GM10248 (cell line): Measurements from ENCODE around the gene ASB15.
"Not testable (repeated sequence)": the region's sequence is repeated elsewhere in the genome, so short reads cannot be mapped to it uniquely, and the experiment has no call there.

Source experiments
- CTCF ChIA-PET: fragments of 300-600 bp; sonication (Branson Sonifier 250); formaldehyde crosslinking; extraction: SDS; loops from one replicate; lab custom pipeline; 2021; ENCODE audit warnings: antibody characterized with exemption; lab: Yijun Ruan, JAX
- POLR2A ChIA-PET: fragments of 350-650 bp; sonication (Branson Sonifier 250); formaldehyde crosslinking; extraction: SDS; loops from one replicate; lab custom pipeline; 2020; ENCODE audit warnings: antibody characterized with exemption; lab: Yijun Ruan, JAX
- DNase-seq: peaks from one replicate; pipeline ENCODE4 v3.0.0; 2012; ENCODE audit errors: extremely low spot score
- TF ChIP-seq, protein P1 (sequence below): IDR thresholded peaks from 2 replicates; pipeline ENCODE4 v1.5.1; 2012; ENCODE audit warnings: mild to moderate bottlenecking, low read depth; ENCODE audit errors: extremely low read depth, missing control alignments, control extremely low read depth

Gene ASB15

DNA sequence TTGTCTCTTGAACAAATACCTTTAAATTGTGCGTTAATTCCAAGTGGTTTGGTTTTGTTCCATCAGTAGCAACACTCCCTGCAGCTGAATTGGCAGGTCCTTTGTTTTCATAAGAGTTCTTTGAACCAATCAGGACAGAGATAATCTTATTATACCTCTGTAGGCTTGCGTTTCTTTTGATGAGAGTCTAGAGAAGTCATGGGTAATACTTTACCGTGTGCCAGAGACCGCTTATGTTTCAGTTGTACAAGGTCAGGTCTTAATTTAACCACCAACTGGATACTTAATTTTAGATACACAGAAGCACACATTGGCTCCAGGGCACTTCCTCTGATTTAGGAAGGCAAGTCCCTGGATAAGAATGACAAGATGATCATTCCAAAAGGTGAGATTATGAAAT, at the start of gene ASB15:
Gene ASB15 (plus strand): TSS at position 292 of the 400 bp plus-strand sequence. CDS start 12,682 bp downstream, outside the sequence.
- ChIA-PET POLR2A (no interaction called here), CTCF (interaction anchor here (1.4 kb wide), 1 partner anchor 36 kb away, joined by 3 read pairs; no protein-coding TSS in a partner anchor)
- no peak for DNase-seq
- TF ChIP-seq, protein P1, sequence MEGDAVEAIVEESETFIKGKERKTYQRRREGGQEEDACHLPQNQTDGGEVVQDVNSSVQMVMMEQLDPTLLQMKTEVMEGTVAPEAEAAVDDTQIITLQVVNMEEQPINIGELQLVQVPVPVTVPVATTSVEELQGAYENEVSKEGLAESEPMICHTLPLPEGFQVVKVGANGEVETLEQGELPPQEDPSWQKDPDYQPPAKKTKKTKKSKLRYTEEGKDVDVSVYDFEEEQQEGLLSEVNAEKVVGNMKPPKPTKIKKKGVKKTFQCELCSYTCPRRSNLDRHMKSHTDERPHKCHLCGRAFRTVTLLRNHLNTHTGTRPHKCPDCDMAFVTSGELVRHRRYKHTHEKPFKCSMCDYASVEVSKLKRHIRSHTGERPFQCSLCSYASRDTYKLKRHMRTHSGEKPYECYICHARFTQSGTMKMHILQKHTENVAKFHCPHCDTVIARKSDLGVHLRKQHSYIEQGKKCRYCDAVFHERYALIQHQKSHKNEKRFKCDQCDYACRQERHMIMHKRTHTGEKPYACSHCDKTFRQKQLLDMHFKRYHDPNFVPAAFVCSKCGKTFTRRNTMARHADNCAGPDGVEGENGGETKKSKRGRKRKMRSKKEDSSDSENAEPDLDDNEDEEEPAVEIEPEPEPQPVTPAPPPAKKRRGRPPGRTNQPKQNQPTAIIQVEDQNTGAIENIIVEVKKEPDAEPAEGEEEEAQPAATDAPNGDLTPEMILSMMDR: no peak

DNA sequence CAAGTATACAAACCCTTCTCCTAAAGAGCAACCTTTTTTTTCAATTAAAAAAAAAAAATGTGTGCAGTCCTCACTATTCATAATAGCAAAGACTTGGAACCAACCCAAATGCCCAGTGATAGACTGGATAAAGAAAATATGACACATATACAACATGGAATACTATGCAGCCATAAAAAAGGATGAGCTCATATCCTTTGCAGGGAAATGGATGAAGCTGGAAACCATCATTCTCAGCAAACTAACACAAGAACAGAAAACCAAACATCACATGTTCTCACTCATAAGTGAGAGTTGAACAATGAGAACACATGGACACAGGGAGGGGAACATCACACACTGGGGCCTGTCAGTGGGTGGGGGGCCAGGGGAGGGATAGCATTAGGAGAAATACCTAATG, 49.5 kb upstream of the ASB15 start:
- DNase-seq, CTCF ChIA-PET: not testable (repeated sequence)
- POLR2A ChIA-PET: interaction anchor here (0.9 kb wide), 1 partner anchor 8 kb away, joined by 3 read pairs; no protein-coding TSS in a partner anchor

DNA sequence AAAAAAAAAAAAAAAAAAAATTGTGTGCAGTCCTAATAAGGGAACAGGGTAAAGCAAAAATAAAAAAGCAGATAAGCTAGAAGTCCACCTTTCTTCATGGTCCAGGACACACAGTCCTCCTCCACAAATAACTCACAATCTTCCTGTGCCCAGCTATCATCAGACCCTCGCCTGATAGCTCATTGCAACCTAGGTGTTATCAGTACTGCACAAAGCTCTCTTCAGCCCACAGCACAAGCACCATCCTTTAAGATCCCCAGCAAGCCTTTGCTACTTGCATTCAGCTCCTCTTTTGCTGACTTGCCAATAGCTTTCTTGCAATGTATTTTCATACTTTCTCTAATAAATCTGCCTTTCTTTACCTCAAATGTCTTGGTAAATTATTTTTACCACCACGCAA, 49.0 kb upstream of the ASB15 start:
- no peak for DNase-seq
- ChIA-PET POLR2A (interaction anchor here (0.9 kb wide), 1 partner anchor 8 kb away, joined by 3 read pairs; no protein-coding TSS in a partner anchor), CTCF (interaction anchor here (2.0 kb wide), 1 partner anchor 58 kb away, joined by 7 read pairs; no protein-coding TSS in a partner anchor)
- TF ChIP-seq, protein P1: no peak

DNA sequence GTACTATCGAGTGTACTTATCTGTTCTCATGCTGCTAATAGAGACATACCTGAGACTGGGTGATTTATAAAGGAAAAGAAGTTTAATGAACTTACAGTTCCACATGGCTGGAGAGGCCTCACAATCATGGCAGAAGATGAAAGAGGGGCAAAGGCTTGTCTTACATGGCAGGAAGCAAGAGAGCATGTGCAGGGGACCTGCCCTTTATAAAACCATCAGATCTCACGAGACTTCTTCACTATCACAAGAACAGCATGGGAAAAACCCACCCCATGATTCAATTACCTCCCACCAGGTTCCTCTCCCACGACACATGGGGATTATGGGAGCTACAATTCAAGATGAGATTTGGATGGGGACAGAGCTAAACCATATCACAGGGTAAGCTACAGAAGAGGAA, 48.5 kb upstream of the ASB15 start:
- POLR2A ChIA-PET: interaction anchor here (0.9 kb wide), 1 partner anchor 9 kb away, joined by 3 read pairs; no protein-coding TSS in a partner anchor
- CTCF ChIA-PET: interaction anchor here (0.9 to 2.0 kb wide), 2 partner anchors 8 to 59 kb away, joined by 3 to 7 read pairs; no protein-coding TSS in a partner anchor
- DNase-seq: no peak
- TF ChIP-seq, protein P1: no peak

DNA sequence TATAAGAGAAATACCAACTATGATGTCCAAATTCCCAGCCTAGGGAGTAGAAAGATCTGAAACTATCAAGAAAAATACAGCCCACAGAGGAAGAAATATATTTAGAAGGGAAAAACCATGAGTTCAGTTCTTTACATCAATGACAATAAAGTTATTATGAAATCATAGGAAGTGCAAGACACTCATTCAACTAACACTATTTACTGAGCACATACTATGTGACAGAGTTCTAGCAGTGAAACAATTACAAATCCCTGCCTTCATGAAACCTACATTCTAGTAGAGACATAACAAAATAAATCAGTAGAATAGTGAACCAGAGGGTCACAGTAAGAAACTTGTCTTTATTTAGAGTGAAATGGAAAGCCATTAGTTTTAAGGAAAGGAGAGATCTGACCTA, 46.1 kb upstream of the ASB15 start:
- DNase-seq: no peak
- ChIA-PET CTCF (no interaction called here), POLR2A (no interaction called here)
- TF ChIP-seq, protein P1: no peak

DNA sequence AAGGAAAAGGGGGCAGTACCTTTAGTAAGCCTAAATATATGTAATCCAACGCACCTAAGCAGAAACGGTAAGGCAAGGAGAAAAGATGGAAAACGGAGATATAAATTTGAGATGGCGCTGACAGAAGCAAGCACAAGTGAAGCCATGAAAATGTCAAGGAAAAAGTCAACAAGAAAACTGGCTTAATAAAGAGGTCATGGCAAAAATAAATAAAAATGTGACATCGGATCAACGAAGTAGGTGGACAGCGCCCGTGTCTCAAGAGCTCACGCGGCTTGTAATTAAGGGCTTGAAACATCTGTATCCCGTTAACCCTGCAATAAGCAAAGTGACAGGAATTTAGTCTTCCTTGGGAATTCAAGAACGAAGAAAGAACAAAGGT, 44.6 kb upstream of the ASB15 start:
- no peak for DNase-seq
- CTCF ChIA-PET: interaction anchor here (1.3 to 2.1 kb wide), 3 partner anchors 17 to 62 kb away, joined by 3 to 7 read pairs (median 7); no protein-coding TSS in a partner anchor
- TF ChIP-seq, protein P1: no peak
- POLR2A ChIA-PET: no interaction called here
